GM21381 (cell line): ENCODE data around the gene MMD2.

Experiments used
- ATAC-seq: cut with Tn5 transposase; IDR thresholded peaks from one replicate; pipeline ENCODE4 v1.9.1; 2021; ENCODE audit warnings: mild to moderate bottlenecking, moderate library complexity; ENCODE audit not compliant: unreplicated experiment

Gene MMD2

GRCh38 chr7:4873071-4873944 is 85.7 kb downstream of the MMD2 start:
- ATAC-seq, result no peak

- ATAC-seq, result no peak
Measured at GRCh38 chr7:4871930-4872675, 86.9 kb downstream of the MMD2 start.

DNA sequence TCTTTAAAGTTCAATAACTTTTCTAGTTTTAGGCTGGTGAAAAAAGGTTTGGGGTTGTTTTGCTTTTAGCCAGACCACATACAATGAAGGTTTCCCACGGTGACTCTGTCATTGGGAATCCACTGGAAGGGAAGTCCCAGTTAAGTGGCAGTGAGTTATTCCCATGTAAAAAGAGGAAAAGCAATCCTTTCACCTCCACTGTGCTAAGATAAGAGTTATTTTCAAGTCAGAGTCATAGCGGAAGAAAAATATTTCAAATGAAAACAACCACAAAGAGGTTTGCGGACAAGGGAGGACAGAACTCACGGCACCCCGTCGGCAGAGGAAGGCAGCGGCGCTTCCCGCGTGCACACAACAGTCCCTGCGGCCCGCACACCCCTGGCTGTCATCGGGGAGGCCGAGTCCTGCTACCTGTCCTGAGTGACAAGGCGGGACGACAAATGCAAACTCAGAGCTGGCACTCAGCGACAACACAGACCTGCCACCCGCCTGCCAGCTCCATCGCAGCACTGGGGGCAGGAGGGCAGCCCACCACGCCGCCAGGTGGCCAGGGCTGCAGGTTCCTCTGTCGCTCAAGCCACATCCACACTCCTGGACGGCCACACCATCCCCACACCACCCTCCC is 87.8 kb downstream of the MMD2 start:
- ATAC-seq, result no peak

GRCh38 chr7:4868493-4868892 is 90.5 kb downstream of the MMD2 start:
- no peak for ATAC-seq

DNA sequence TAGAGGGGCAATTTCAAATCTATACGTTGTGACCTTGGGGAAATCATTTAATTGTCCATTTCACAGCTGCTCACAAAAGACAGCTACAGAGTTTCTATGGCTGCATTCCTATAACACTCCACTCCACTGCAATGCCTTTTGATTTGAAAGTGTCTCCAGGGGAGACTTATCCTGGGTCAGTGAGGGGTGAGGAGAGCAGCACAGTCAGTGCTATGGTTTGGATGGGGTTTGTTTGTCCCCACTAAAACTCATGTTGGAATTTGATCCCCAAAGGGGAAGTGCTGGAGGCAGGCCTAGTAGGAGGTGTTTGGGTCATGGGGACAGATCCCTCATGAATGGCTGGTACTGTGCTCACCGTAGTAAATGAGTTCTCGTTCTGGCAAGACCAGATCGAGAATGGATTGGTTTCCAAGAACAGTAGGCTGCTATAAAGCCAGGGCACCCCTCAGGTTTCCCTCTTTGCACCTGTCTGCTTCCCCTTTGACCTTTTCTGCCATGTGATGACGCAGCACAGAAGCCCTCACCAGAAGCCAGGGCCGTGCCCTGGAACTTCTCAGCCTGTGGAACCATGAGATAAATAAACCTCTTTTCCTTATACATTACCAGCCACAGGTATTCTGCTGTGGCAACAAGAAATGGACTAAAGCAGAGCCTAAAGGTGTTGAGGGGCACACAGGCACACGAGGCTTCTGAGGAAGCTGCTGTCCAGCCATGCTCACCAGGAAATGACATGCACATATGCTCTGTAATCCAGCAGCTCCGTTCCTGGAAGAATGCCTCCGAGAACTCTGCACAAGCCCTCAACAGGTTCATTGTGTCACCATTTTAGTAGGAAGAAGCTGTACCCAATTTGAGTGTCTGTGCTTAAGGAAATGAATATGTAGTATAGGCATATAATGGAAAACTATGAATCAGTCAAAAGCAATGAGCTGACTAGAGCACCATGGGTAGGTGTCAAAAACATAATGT is 92.2 kb downstream of the MMD2 start:
- no peak for ATAC-seq

- ATAC-seq, result no peak
Measured at GRCh38 chr7:4862156-4862555, 96.8 kb downstream of the MMD2 start.

DNA sequence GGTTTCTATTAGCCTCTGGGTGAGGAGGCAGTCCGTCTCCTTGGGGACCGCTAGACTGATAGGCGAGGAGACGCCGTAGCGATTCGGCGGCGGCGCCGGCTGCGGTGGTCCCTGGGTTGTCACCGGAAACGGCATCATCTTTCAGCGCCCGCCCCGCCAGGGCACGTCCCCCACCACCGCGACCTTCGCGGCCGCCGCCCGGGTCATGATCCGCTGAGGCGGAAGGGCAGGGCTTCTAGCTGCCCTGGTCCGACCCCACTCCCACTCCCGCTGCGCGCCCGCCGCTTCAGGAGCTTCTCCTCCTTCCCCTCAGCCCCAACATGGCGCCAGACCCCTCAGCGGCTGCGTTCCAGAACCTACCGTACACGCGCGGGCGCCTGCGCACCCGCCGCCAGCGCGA is 97.3 kb downstream of the MMD2 start, which contains the start of gene PAPOLB:
PAPOLB (minus strand) TSS at position 358 of the 400 bp plus-strand sequence; CDS start at position 138, 220 bp downstream.
- no peak for ATAC-seq

DNA sequence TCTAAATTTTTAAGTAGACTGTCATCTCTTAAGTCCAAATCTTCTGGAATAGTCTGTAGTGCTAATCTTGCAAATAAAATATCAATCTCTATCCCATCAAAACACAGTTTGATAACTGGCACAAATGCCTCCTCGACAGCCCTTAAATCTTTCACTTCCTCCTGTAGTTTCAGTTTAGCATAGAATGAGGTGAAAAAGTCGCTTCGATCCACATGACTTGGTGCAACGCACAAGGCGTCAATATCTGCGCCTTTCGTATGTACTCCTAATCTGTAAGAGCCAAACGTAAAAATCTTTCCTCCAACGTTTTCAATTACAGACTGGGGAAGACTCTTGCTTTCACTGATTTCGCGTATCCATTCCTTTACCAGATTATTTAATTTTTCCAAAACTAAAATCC is 97.8 kb downstream of the MMD2 start:
- ATAC-seq, result no peak

GRCh38 chr7:4857189-4857588 is 101.8 kb downstream of the MMD2 start:
- no peak for ATAC-seq

- ATAC-seq, result no peak
Measured at GRCh38 chr7:4856336-4857057, 102.5 kb downstream of the MMD2 start.
